AG09319 (cell line): ENCODE results near the gene ITFG1.
"Not testable (repeated sequence)": the region's sequence is repeated elsewhere in the genome, so short reads cannot be mapped to it uniquely, and the experiment has no call there.

Experiments used
- DNase-seq: peaks from one replicate; pipeline ENCODE4 v3.0.0-alpha.2; 2010; ENCODE audit warnings: low read depth; ENCODE audit errors: extremely low read depth
- CTCF ChIP-seq: IDR thresholded peaks from 2 replicates; pipeline ENCODE4 v1.5.1; 2011; ENCODE audit warnings: low read depth, mild to moderate bottlenecking, inconsistent platforms, low read length, moderate library complexity

The ITFG1 gene

GRCh38 chr16:47342055-47342454 is 118.8 kb downstream of the ITFG1 start:
- no peak for TF ChIP-seq CTCF

GRCh38 chr16:47330562-47330961 is 130.3 kb downstream of the ITFG1 start:
- DNase-seq = not testable (repeated sequence)

More at GRCh38 chr16:47342055-47342454, 118.8 kb downstream of the ITFG1 start:
- DNase-seq = no peak

GRCh38 chr16:47324309-47324708 is 136.6 kb downstream of the ITFG1 start:
- not testable (repeated sequence) for DNase-seq

- DNase-seq = no peak
- TF ChIP-seq CTCF = no peak
Measured at GRCh38 chr16:47323241-47323640, 137.6 kb downstream of the ITFG1 start.

- TF ChIP-seq CTCF = no peak
- no peak for DNase-seq
Measured at GRCh38 chr16:47320546-47321310, 140.1 kb downstream of the ITFG1 start.

- DNase-seq = no peak
- TF ChIP-seq CTCF = no peak
Measured at GRCh38 chr16:47317465-47318240, 143.2 kb downstream of the ITFG1 start.

GRCh38 chr16:47316442-47317015 is 144.3 kb downstream of the ITFG1 start:
- no peak for DNase-seq
- TF ChIP-seq CTCF = no peak
